Breast epithelium (tissue), 4 donors: ENCODE results near the gene EHD4. TPM values are rescaled to one million over a fixed set of nuclear protein-coding genes. Genes with fewer than 3 reads are reported as not detected.

Source experiments
- DNase-seq, 2 donors: peaks; one replicate each; pipeline ENCODE4 v3.0.0-alpha.2; 2019; ENCODE audit warnings: low spot score in 2 of 2
- H3K27ac ChIP-seq, 2 donors: fragments of 200-600 bp; sonication (generic) in 1 of 2; one replicate each; pipeline ENCODE4 v1.5.1; 2016 to 2019; ENCODE audit warnings: mild to moderate bottlenecking in 1 of 2
- H3K27me3 ChIP-seq, 2 donors: fragments of 200-600 bp; sonication (generic) in 1 of 2; one replicate each; pipeline versions ENCODE4 v1.5.1 to v1.6.0; 2017 to 2019; ENCODE audit warnings: control low read depth in 1 of 2, mild to moderate bottlenecking in 1 of 2
- H3K36me3 ChIP-seq: fragments of 200-600 bp; one replicate; pipeline ENCODE4 v1.5.1; 2019
- H3K4me1 ChIP-seq, 2 donors: fragments of 200-600 bp; sonication (generic); one replicate each; pipeline ENCODE4 v1.5.1; 2016 to 2019; ENCODE audit warnings: control low read depth in 1 of 2
- H3K4me3 ChIP-seq, 3 donors: fragments of 200-600 bp; sonication (generic); 1 replicate in 2 of 3; 2 replicates in 1 of 3; pipeline ENCODE4 v1.5.1; 2016 to 2019; ENCODE audit warnings: mild to moderate bottlenecking in 3 of 3, moderate library complexity in 2 of 3
- H3K9me3 ChIP-seq, 2 donors: fragments of 200-600 bp; sonication (generic) in 1 of 2; one replicate each; pipeline ENCODE4 v1.5.1; 2016 to 2019; ENCODE audit warnings: control low read depth in 1 of 2
- POLR2A ChIP-seq: fragments of 450-650 bp; IDR thresholded peaks from one replicate; pipeline ENCODE4 v1.6.1; 2016; ENCODE audit warnings: antibody characterized with exemption, mild to moderate bottlenecking, moderate library complexity
- POLR2AphosphoS5 ChIP-seq, 3 donors: sonication (generic); formaldehyde crosslinking; IDR thresholded peaks; one replicate each; pipeline ENCODE4 v1.6.1; 2017; ENCODE audit warnings: antibody characterized with exemption in 3 of 3
- intact Hi-C: fragments of 100-400 bp; cut with DNase I; formaldehyde crosslinking; loops from one replicate; pipeline ENCODE4 v1.15.1; 2023; ENCODE audit warnings: low total_unique reads
- total RNA-seq, 3 donors: library from RNA; depleted of rRNA; stranded (reverse); fragments of >200 nt; gene quantifications; one replicate each; pipeline ENCODE4 v1.1.0, GENCODE V29; 2016
- TF ChIP-seq, protein P1 (sequence below), 3 donors: fragments of 450-650 bp; IDR thresholded peaks; one replicate each; pipeline ENCODE4 v1.5.1; 2016 to 2017; ENCODE audit warnings: antibody characterized with exemption in 3 of 3, mild to moderate bottlenecking in 3 of 3, moderate library complexity in 3 of 3

EHD4 gene
- total RNA-seq, 3 donors from 2014 or later, result 30.2 to 30.5 (median 30.4) TPM

DNA sequence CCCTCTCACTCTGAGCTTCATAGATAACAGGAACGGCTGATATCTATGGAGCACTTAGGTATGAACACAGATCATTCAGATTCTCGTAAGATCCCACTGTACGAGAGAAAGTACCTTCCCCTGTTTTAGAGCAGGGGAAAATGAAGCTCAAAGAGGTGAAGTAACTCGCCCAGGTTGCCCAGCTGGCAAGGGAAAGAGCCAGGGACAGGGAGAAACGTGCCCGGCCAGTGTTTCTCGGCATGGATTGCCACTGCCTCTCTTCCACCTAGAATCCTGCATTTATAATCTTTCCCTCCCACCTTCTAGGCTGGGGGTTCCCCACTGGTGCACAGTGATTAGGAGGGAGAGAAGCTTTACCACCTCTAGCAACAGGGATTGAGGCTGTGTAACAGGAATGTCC is 39.0 kb downstream of the EHD4 start:
- TF ChIP-seq POLR2A, result no peak
- TF ChIP-seq POLR2AphosphoS5 (IDR thresholded peaks at IDR 0.05), result no peak
- TF ChIP-seq, protein P1, sequence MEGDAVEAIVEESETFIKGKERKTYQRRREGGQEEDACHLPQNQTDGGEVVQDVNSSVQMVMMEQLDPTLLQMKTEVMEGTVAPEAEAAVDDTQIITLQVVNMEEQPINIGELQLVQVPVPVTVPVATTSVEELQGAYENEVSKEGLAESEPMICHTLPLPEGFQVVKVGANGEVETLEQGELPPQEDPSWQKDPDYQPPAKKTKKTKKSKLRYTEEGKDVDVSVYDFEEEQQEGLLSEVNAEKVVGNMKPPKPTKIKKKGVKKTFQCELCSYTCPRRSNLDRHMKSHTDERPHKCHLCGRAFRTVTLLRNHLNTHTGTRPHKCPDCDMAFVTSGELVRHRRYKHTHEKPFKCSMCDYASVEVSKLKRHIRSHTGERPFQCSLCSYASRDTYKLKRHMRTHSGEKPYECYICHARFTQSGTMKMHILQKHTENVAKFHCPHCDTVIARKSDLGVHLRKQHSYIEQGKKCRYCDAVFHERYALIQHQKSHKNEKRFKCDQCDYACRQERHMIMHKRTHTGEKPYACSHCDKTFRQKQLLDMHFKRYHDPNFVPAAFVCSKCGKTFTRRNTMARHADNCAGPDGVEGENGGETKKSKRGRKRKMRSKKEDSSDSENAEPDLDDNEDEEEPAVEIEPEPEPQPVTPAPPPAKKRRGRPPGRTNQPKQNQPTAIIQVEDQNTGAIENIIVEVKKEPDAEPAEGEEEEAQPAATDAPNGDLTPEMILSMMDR (IDR thresholded peaks at IDR 0.05), result no peak
- intact Hi-C loops, result no loop called here
- H3K9me3 ChIP-seq, result no peaks in the 10 kb centered on the region
- peaks cover 6 to 49% of the 10 kb centered on the region in 2 donors for H3K4me1 ChIP-seq
- DNase-seq, result no peak
- no peak overlapping the region for H3K4me3 ChIP-seq
- no peaks in the 10 kb centered on the region for H3K27me3 ChIP-seq
- H3K36me3 ChIP-seq, result no peaks in the 10 kb centered on the region
- H3K27ac ChIP-seq, result peak overlapping the region; percentile 91 to 93

GRCh38 chr15:41932511-41933289 is 39.7 kb downstream of the EHD4 start:
- Histone ChIP-seq H3K36me3 (no peaks in the 10 kb centered on the region), H3K27me3 (no peaks in the 10 kb centered on the region), H3K4me1 (peaks cover 6 to 53% of the 10 kb centered on the region in 2 donors), H3K4me3 (no peak overlapping the region), H3K9me3 (no peaks in the 10 kb centered on the region), H3K27ac (peak overlapping the region; percentile 91 to 93)
- intact Hi-C loops, result no loop called here
- TF ChIP-seq, protein P1 (IDR thresholded peaks at IDR 0.05), result no peak
- TF ChIP-seq POLR2A (no peak), POLR2AphosphoS5 (IDR thresholded peaks at IDR 0.05) (no peak)
- DNase-seq, result no peak

DNA sequence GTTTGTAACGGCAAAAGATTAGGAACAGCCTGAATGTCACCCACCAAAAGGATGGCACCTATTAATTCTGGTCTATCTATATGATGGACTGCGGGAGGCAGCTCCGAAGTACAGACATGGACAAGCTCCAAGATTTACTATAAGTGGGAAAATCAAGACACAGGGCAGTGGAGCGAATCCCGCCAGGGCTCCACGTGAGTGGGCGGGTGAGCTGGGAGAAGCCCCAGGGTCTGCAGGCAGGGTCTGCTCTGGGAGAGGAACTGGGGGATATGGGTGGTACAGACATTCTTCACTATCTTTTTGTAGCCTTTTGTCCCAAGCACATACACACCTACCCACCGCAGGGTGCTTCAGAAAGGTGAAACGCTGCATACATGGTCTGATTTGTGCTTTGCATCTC is 40.3 kb downstream of the EHD4 start:
- Histone ChIP-seq H3K4me1 (peaks cover 6 to 56% of the 10 kb centered on the region in 2 donors), H3K27ac (peak overlapping the region; percentile 91 to 93)
- no peak for TF ChIP-seq POLR2A
- TF ChIP-seq POLR2AphosphoS5 (IDR thresholded peaks at IDR 0.05), result no peak
- TF ChIP-seq, protein P1 (IDR thresholded peaks at IDR 0.05), result no peak

DNA sequence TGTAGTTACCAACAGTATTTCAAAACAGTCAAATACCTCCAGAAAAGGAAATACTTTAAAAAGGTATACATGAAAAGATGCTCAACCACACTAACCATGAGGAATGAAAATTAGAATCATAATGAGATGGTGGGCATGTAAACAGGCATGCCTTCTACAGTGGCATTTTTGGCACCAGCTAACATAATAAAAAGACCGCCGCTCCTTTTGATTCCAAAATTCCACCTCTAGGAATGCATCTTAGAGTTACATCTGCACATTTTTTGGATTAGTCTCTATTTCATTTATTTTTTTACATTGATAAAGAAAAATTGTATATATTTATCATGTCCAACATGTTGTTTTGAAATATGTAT is 41.5 kb downstream of the EHD4 start:
- intact Hi-C loops, result no loop called here

More for the DNA sequence above, 40.3 kb downstream of the EHD4 start:
- intact Hi-C loops, result no loop called here
- H3K36me3 ChIP-seq, result no peaks in the 10 kb centered on the region
- no peak for DNase-seq
- no peaks in the 10 kb centered on the region for H3K27me3 ChIP-seq
- no peaks in the 10 kb centered on the region for H3K9me3 ChIP-seq
- no peak overlapping the region for H3K4me3 ChIP-seq

More for the DNA sequence above, 41.5 kb downstream of the EHD4 start:
- no peak overlapping the region for H3K4me3 ChIP-seq
- TF ChIP-seq POLR2A (no peak), POLR2AphosphoS5 (IDR thresholded peaks at IDR 0.05) (no peak)
- TF ChIP-seq, protein P1 (IDR thresholded peaks at IDR 0.05), result no peak
- peaks cover 6 to 68% of the 10 kb centered on the region in 2 donors for H3K4me1 ChIP-seq
- DNase-seq, result no peak
- H3K9me3 ChIP-seq, result no peaks in the 10 kb centered on the region
- peak overlapping the region in 1 of 2 donors; percentile 87 for H3K27ac ChIP-seq
- no peaks in the 10 kb centered on the region for H3K36me3 ChIP-seq
- no peaks in the 10 kb centered on the region for H3K27me3 ChIP-seq
